GOT3 (cell line): ENCODE measurements around the gene PRTFDC1.
"Not testable (repeated sequence)": the region's sequence is repeated elsewhere in the genome, so short reads cannot be mapped to it uniquely, and the experiment has no call there.

Experiments
- DNase-seq: peaks from one replicate; lab custom pipeline; 2025; ENCODE audit warnings: mixed read lengths; lab: John Stamatoyannopoulos, UW

Gene PRTFDC1, protein sequence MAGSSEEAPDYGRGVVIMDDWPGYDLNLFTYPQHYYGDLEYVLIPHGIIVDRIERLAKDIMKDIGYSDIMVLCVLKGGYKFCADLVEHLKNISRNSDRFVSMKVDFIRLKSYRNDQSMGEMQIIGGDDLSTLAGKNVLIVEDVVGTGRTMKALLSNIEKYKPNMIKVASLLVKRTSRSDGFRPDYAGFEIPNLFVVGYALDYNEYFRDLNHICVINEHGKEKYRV

DNA sequence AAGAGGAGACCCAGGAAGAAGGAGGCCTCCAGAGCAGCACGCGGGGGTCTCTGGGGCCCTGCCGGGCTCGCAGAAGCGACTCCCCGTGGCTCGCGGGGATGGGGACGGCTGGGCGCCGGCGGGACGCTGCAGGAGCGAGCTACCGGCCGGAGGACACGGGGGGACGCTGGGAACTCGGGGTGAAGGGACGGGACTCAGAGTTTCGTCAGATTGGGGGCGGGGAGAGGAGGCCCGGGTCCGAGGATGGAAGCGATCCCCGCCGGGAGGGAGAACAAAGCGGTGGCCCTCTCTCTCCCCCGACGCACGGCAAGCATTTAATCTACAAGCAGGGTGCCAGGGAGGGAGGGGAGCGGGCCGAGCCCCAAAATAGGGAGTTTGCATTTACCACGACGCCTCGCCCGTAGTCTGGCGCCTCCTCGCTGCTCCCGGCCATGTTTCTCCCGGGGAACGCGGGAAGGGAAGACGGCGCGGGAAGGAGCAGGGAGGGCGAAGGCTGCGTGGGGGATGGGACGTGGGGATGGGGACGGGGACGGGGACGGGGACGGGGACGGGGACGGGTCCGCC, at the start of gene PRTFDC1:
Gene PRTFDC1 (minus strand): TSS at position 464 of the 564 bp plus-strand sequence. CDS start 31 bp downstream, at position 433.
- DNase-seq: no peak

DNA sequence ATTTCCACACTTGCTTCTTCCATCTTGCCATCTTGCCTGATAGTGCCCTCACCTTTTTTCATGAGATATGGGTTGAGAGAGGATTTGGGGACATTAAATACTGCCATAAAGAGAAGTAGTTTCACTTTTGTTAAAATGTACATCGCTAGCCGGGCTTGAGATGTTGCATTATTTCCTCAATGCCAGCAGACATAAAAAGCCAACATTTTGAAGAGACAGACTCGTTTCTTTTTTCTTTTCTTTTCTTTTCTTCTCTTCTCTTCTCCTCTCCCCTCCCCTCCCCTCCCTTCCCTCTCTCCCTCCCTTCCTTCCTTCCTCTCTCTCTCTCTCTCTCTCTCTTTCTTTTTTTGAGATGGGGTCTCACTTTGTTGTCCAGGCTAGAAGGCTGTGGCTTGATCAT, 45.6 kb upstream of the PRTFDC1 start:
- no peak for DNase-seq

DNA sequence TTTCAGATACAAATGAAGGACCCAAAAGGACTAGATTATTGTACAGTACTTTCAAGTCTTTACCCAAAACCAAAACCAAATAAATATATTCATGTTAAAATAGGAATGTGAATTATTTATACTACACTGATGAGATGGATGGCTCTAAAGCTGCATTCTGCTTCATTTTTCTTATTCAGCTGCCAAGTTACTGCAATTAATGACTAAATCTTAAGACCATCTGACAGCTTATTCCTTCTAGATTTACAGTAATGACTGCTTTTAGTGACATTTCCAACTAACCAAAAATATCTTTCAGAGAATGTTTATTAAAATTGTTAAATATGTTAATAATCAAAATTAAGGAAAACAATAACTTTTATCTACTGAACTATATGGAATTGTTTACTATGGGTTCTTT, 42.7 kb upstream of the PRTFDC1 start:
- DNase-seq: no peak

DNA sequence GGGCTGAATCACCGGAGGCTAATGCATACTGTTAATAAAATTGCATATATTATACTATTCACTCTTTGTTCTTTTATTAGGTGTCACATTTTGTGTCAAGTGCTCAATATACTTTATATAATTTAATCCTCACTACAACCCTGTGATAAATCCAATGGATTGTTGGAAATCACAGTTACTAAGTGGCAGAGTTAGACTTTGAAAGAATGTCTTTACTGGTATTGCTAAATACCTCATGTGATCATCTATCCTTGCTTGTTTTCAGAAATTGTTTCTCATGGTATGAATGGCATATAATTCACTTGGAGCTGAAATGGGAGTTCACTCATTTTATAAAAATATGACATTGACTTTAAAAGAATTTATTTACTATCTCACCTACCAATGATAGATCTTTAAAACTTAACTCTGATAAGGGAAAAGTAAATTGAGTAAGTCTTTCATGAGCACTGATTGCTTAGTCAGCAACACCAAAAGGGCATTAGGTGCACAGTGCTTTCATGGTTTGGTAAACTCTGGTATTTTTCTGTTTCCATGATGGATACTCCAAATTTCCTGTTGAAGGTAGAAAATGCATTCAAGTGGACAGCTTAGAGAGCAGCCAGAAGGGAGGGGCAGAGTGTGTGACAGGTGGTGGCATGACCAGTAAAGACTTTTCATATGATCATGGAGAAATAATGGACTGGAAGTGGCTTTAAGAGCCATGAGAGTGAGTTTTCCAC, 41.0 kb upstream of the PRTFDC1 start:
- no peak for DNase-seq

DNA sequence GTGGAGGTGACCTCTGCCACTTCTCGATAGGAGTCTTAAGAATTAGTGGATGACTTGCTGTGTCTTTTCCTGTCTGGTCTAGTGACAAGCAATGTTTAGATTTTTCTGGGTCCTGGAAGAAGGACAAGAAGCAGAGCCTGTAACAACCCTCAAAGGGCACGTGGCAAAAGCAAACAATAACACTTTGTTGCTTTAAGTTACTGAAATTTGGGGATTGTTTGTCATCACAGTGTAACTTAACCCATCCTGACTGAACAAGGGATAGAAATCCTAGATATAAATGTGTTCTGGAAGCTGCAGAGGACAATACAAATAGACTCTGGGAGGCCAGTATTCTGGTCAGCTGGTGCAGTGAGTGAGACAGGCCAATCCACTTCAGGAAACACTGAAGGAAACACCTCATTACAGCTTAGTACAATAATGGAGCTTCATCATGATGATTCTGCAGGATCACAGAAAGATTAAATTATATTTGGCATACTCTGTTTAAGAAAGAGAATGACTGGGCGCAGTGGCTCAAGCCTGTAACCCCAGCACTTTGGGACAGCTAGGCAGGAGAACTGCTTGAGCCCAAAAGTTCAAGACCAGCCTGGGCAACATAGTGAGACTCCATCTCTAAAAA, 40.2 kb upstream of the PRTFDC1 start:
- no peak for DNase-seq

DNA sequence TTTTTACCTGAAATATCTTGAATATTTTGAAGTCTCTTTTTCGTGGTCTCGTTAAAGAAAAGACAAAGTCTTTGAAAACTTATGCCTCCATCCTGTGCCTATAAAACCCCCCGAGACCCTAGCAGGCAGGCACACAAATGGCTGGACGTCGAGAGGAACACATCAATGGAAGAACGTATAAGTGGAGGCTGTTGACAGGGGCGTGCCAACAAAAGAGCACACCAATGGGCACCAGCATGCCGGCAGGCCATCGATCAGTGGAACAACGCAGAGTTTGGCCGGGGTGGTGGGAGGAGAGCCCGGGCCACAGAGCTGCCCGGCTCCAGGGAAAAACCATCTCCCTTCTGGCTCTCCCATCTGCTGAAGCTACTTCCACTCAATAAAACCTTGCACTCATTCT, 38.9 kb upstream of the PRTFDC1 start:
- DNase-seq: no peak

DNA sequence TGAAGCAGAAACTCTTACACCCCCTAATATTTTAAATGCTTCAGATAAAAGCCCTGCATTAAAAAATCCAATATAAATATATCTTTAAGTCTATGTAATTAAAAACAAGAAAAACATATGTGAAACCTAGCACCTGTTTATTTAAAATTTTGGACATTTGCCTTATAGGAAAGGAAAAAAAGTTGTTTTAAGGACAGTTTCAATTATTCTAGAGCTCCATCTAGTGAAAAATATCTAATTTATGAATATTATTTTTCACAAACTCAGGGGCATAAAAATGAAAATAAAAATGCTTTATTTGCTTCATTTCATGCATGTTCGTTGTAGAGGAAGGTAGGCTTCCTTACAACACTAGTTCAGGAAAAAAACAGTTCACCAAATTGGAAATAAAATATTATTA, 37.5 kb upstream of the PRTFDC1 start:
- DNase-seq: no peak

DNA sequence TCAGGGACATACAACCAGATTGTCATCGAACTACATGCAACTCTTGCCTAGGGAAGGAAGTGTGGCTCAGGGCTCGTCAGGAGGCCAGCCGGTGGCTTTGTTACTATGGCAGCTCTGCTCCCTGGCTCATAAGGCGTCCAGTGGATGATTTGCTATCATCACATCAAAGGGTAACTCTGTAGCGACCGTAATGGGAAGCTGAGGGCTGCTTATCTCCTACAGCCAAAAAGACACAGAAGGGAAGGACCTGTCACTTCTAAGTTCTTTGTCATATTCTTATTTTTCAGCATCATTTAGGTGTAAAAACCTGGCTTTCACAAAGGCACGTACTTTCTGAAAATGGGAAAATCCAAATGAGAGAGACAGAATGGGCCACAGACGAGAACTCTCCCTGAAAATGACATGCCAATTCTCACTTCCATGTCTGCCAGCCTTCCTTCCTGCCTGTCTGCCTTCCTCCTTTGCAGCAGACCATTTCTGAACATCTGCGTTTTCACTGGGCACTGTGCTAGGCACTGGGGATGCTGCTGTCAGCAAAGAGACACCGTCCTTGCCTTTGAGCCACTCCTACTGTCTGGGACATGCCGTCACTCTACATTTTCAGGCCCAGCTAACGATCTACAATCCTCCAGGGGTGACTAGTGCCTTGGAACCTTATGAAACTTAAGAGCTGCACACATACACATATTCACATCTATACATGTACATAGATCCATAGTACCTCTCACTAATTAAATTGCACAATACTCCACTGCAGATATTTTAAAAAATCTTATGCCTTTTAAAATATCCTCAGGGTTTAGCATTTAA, 36.6 kb upstream of the PRTFDC1 start:
- DNase-seq: no peak

DNA sequence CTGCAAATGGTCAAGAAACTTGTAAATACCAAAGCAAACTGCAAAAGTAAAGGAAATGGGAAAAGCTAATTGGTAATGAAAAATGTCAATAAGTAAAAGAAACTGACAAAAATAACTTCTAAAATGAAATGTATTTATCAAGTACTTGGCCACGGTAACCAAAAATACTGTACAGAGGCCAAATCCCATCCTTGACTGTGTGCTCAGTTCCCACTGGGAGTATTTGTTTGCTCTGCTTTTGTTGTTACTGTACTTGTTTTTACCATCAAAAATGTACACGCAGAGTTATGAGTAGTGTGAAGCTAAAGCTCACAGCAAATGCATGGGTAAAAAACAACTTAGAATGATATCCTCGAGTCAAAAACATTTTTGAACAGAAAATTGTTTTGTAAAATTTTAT, 32.5 kb upstream of the PRTFDC1 start:
- DNase-seq: no peak

DNA sequence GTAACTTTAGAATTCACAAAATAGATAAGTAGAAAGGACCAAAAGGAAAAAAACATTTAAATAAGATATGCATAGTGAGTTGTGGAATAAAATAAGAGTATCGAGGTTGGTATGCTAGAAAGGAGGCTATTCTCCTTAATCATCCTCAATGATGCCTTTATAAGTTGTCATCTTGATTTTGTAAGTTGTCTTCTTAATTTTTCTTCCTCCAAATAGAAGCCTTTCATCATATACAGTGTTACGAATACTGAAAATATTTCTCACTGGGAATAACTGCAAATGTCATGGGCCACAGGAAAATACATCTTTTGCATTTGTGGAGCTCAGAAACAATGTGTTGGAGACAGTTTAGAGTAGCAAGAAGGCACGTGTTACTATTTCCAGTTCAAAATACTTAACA, 31.5 kb upstream of the PRTFDC1 start:
- no peak for DNase-seq

DNA sequence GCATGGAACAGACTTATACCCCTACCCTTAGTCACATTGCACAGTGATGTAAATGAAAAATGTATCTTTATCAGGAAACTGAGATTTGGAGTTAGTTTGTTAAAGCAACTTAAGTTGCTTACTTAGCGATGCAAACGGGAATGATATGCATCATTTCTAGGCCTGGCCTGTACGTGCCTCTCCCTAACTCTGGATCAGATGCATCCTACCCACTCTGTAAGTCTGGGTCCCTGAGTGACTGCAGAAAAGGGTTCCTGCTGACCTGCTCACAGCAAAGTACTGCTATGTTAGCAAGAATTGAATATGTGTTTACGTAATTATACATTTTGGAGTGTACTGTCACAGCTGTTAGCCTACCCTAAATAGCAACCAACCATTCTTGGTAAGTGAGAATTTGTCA, 30.7 kb upstream of the PRTFDC1 start:
- no peak for DNase-seq

DNA sequence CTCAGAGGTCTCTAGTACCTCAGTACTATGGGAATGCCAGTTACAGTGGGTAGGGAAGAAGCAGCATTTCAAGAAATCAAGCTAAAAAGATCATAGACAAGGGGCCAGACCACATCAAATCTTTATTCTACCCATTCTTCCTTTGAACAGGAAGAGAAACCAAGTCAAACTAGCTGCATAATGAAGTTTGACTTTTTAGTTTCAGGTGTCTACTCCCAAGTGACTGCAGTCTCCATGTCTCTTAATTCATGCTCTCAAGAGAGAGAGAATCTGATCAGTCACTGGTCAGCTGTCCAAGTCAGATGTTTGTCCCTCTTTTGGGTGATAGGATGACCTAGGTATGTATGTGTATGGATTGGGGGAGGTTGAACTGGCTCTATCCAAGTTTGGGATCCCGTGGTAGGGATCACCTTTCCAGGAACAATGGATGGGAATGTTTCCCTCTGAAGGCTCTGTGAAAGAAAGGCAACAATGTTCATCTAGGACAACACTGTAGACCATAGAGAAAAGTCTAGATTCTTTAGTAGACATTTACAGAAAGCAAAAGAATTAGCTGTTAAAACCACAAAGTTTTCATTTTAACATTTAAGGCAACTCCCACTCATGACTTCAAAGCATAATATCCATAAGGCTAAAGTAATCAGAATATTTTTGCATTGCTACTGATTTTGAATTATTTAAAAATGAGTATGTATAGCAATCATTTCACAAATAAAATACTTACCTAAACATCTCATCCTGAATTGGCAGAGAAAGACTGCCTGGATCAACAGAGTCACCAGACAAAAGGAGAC, 30.1 kb upstream of the PRTFDC1 start:
- DNase-seq: no peak

DNA sequence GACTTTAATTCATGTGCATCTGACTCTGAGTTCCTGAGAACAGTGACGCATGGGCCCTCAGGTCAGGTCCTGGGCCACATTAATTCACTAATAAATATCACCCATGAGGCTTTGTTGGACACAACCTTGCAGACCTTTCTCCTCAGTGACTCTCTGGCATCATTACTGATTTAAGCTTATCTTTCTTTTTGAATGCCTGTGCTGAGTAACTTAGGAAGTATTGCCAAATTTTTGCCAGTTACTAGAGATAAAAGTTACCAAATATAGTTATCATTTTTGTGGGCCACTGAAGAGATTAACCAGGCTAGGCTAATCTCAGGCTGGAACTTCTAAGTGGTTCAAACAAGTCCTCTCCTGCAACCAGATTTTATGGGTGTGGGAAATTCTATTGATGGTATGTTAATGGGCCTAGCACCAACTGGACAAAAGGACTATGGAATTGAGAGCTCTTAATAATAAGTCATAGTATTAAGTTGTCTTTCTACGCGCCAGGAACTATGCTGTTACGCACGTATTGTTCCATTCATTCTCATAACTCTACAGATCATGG, 28.8 kb upstream of the PRTFDC1 start:
- no peak for DNase-seq

DNA sequence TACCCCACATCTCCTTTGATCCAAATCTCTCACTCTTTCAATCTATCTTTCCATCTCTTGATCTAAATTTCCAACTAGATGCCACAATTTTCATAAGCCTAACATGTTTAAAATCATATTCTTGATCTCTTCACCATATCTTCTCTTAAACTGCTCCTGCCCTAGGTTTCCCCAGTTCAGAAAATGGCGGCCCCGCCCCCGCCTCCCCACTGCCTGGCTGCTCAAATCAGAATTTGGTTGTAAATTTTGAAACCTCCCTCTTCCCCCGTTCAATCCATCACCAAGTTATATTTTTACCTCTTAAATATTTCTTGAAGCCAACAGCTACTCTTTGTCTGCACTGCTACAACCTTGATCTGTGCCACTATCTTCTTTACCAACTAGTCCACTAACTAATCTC, 27.3 kb upstream of the PRTFDC1 start:
- DNase-seq: no peak

DNA sequence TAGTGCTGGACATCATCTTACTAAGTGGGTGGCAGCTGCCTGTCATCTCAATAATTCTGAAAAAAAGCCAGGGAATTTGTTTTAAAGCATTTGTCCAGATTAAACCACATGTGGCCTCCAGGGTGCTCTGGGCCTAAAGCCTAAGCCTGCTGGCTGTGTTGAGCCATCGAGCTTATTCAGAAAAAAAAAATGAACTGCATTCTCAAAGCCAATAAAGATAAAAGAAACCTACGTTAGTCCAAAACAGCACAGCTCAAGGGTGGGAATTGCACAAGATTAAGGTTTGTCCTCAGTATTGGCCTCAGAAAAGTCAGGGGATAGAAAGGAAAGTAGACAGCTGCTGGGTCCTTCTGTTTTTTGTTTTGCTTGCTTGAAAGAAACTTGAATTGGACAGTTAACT, 22.6 kb upstream of the PRTFDC1 start:
- no peak for DNase-seq

DNA sequence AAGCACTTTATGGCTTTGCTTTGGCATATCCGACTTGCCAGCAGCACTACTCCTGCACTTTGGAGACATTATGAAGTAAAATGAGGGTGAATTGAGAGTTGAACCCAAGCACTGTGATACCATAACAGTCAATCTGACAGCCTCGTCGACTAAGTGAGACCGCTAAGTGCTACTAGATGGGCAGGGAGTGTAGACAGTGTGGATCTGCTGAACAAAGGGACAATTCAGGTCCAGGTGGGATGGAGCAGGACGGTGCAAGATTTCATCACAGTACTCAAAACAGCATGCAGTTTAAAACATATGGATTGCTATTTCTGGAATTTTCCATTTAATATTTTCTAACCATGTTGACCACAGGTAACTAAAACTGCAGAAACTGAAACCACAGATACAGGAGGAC, 20.8 kb upstream of the PRTFDC1 start:
- no peak for DNase-seq

DNA sequence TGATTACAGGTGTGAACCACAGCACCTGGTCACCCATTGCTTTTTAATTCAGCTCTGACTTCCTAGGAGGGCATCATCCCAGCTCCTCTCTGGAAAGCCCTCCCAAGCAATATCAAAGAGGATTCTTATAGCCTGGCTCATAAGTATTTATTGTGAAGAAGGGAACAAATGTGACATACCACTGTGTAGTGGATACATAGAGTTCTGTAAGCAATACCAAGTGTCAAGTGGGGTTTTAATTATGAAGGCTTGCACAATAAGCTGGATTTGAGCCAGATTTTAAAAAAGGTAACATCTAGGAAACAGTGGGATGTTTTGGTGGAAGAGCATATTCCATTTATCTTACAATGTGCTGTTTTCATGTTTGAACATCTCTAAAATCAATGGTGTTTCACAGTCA, 19.0 kb upstream of the PRTFDC1 start:
- DNase-seq: no peak

DNA sequence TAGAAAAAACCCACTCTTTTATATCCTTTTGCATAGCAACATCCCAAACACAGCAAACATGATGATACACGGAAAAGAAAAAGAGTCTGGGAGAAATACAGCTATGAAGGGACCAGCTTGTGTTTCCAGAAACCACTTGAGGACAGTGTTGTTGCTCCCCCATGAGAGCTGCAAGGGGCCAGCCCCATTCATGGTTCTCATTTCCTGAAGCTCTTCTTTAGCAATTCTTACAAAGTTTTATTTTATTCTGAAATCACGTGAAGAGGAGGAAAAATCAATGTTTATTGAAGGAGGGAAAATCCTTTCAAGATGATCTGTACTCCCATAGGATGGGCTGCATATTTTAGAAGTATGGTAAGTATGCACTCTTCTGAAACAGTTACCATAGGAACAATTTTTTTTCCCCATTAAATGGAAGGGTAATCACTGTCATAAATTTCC, 17.5 kb upstream of the PRTFDC1 start:
- DNase-seq: no peak

DNA sequence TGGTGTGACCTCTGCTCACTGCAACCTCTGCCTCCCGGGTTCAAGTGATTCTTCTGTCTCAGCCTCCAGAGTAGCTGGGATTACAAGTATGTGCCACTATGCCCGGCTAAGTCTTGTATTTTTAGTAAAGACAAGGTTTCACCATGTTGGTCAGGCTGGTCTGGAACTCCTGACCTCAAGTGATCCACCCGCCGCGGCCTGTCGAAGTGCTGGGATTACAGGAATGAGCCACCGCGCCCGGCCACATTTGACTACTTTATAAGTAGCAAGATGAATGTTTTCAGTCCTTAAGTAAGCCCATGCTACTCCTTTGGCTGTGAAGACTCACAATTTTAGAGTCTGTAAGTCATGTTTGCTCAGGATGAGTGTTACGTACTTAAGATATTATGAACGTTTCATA, 16.5 kb upstream of the PRTFDC1 start:
- not testable (repeated sequence) for DNase-seq

DNA sequence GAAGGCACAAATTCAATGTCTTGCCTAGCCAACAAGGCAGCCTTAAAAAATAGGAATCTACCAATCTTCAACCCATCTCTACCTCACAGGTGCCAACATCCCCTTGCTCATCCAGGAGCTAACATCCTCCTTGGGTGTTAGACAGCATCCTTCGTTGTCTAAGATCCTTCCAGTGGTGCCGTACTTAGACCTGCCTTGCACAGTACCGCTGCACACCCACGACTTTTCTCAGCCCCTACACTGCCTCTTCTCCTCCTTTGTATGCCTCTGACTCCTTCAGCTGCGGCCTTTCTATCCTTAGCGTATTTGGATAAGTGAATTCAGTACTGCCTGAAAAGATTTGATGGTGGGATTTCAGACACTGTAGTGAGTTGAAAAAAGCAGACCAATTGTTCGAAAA, 15.9 kb upstream of the PRTFDC1 start:
- DNase-seq: no peak

DNA sequence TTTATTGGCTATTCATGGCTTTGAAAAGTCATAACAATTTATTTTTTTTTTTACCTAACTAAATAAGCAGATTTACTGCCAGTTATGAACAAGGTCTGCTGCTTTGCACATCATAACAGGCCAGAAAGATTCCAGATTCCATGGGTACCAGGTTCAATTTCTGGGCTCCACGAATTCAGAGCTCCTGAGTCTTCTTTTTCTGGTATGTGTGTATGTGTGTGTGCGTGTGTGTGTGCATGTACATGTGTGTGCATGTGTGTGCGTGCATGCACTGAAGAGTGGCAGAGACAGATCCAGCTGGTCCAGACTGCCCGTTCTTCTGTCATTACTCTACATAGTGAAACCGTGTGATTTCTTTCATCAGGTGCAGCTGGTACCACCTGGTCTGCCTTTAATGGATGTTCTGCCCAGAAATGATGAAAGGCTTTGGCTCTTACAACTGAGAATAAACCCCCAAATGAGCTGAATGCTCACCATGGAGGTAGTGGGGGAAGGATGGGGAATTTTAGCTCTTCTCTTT, 14.6 kb upstream of the PRTFDC1 start:
- DNase-seq: no peak
